Occipital lobe (tissue), 2 donors: ENCODE data around the gene PAN2. TPM values are rescaled to one million over a fixed set of nuclear protein-coding genes. Genes with fewer than 3 reads are reported as not detected.

Experiments
- DNase-seq: peaks from one replicate; lab custom pipeline; 2025; lab: John Stamatoyannopoulos, UW
- total RNA-seq: library from RNA; depleted of rRNA; stranded (reverse); fragments of >200 nt; gene quantifications from one replicate; pipeline ENCODE4 v1.2.3, GENCODE V29; 2014

The PAN2 gene, protein sequence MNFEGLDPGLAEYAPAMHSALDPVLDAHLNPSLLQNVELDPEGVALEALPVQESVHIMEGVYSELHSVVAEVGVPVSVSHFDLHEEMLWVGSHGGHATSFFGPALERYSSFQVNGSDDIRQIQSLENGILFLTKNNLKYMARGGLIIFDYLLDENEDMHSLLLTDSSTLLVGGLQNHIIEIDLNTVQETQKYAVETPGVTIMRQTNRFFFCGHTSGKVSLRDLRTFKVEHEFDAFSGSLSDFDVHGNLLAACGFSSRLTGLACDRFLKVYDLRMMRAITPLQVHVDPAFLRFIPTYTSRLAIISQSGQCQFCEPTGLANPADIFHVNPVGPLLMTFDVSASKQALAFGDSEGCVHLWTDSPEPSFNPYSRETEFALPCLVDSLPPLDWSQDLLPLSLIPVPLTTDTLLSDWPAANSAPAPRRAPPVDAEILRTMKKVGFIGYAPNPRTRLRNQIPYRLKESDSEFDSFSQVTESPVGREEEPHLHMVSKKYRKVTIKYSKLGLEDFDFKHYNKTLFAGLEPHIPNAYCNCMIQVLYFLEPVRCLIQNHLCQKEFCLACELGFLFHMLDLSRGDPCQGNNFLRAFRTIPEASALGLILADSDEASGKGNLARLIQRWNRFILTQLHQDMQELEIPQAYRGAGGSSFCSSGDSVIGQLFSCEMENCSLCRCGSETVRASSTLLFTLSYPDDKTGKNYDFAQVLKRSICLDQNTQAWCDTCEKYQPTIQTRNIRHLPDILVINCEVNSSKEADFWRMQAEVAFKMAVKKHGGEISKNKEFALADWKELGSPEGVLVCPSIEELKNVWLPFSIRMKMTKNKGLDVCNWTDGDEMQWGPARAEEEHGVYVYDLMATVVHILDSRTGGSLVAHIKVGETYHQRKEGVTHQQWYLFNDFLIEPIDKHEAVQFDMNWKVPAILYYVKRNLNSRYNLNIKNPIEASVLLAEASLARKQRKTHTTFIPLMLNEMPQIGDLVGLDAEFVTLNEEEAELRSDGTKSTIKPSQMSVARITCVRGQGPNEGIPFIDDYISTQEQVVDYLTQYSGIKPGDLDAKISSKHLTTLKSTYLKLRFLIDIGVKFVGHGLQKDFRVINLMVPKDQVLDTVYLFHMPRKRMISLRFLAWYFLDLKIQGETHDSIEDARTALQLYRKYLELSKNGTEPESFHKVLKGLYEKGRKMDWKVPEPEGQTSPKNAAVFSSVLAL
- total RNA-seq: 29.9 TPM

DNA sequence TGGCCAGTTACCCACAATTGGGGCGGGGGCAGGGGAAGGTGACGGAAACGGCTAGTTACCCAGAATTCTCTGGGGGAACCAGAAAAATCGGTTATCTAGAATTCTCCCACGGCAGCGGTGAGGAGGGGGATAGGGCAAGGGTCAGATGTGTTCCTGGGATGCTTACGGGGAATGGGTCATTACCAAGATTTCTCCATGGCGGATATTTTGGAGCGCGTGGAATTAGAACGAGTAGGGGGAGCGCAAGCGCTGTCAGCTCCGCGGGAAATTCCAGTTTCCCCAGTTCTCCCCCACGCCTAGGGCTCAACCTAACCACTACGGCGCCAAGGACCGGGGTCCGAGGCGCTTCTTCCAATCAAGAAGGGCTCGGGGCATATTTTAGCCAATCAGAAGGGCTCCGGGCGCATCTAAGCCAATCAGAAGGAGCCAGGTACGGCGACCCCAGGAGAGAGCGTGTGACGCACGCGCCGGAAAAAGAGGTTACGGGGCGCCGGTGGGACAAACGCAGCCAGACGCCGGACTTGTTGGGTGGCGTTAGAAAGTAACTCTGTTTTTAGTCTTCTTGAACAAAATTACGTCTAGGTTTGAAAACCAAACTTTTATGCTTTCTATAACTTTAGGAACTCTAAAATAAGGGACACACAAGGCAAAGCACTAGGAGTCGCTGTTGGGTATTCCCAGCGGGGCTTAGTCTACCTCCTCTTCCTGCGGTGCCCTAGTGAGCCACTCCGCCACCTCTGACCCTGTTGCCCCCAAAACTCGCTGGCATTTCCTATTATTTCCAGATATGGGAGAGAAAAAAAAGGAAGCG lies at the start of gene PAN2:
TSS of gene PAN2 (minus strand) at position 322 of the 811 bp plus-strand sequence. CDS start 906 bp downstream, outside the sequence.
- DNase-seq: peak; percentile 90

DNA sequence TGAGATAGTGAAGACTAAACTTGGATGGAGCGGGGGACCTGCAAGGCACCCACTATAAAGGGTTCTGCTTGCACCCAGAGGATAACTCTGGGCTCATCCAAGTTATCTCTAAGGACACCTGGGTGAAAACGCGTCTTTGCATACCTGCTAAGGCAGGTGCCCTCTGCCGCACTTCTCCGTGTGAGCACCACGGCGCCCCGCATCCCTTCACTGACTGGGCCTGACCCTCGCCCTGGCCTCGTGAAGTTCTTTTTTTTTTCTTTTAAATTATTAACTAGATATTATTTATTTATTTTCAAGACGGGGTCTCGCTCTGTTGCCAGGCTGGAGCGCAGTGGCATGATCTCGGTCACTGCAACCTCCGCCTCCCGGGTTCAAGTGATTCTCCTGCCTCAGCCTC lies 48.8 kb upstream of the PAN2 start:
- no peak for DNase-seq

DNA sequence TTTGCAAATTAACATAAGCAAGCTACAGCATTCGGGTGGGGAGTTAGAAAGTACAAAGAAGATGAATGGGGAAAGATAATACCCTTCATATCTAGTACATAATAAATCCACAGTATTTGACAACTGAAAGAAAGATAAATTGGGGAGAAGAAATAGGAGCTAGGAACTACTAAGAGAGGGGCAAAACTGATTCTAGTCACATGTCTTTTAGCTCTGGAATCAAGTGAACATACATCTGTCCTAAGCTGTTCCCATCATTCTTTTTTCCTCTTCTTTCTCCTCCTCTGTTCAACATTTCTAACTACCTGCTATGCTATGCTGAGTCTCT lies 44.2 kb upstream of the PAN2 start:
- DNase-seq: no peak

DNA sequence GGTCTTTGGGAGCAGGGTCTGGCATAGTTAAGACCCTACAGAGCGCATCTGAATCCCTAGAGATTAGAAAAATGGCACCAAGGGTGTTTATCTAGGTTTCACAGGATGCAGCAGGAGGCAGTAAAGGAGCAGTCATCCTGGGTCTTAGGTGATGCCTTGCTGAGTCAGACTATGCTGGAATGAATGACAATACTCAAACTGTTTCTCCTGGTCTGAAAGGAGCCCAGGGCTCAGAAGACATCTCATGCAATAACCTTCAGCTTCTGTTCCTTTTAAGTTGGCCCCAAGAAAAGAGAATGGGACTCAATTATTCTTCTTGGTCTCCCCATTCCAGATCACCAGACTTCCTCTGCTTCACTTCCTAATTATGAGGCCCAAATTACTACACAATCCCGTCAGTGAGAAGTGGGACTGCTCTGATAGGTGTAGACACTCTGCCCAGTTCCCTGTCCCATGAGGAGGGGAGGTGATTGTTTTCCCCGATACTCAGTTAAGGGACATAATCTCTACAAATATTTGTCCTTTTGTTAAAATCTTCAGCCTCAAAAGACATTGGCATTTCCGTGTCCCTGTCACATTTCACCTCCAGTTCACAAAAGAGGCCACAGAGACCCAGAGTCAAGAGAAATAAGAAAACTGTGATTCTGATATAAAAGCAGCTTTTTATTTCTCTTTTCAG lies 43.6 kb upstream of the PAN2 start:
- DNase-seq: no peak

DNA sequence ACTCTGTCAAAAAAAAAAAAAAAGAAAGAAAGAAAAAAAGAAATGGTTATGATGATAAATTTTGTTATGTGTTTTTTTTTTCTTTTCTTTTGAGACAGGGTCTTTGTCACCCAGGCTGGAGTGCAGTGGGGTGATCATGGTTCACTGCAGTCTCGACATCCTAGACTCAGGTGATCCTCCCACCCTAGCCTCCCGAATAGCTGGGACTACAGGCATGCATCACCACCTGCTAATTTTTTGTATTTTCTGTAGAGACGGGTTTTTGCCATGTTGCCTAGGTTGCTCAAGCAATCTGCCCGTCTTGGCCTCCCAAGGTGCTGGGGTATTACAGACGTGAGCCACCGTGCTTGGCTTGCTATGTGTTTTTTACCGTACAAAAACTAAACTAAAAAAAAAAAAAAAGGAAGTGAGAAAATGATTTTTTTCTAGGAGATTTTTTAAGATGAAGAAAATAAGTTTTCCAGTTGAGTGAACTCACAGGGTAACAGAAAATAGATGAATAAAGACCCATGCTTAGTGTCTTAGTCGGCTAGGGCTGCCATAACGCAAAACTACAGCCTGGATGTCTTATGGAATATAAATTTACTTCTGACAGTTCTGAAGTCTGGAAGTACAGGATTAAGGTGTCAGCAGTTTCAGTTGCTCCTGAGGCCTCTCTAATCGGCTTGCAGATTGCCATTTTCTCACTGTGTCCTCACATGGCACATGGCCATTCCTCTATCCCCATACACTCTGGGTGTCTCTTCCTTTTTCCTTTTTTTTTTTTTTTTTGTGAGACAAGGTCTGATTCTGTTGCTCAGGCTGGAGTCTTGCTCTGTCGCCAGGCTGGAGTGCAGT lies 42.0 kb upstream of the PAN2 start:
- no peak for DNase-seq

DNA sequence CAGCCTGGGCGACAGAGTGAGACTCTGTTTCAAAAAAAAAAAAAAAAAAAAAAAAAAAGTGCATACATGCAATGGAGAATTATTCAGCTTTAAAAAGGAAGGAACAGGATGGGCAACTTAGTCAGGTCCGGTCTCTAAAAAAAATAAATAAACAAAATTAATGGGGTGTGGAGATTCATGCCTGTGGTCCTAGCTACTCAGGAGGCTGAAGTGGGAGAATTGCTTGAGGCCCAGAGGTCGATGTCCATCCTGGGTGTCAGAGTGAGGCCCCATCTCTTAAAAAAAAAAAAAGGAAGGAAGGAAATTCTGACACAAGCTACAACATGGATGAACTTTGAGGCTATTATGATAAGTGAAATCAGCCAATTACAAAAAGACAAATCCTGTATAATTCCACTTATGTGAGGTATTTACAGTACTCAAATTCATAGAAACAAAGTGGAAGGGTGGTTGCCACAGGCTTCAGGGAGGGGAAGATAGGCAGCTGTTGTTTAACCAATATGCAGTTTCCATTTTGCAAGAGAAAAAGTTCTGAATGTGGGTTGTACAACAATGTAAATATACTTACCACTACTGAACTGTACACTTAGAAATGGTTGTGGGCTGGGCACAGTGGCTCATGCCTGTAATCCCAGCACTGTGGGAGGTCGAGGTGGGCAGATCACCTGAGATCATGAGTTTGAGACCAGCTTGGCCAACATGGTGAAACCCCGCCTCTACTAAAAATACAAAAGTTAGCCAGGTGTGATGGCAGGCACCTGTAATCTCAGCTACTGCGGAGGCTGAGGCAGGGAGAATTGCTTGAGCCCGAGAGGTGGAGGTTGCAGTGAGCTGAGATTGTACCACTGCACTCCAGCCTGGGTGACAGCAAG lies 41.2 kb upstream of the PAN2 start:
- DNase-seq: no peak

DNA sequence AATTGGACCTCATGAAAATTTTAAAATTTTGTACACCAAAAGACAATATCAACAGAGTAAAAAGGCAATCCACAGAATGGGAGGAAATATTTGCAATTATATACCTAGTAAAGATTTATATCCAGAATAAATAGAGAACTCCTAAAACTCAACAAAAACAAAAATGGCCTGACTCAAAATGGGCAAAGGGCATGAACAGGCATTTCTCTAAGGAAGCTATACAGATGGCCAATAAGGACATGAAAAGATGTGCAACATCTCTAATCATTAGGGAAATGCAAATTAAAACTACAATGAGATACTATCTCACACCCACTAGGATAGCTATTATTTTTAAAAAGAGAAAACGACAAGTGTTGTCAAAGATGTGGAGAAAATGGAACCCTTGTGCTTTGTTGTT lies 39.7 kb upstream of the PAN2 start:
- DNase-seq: no peak

DNA sequence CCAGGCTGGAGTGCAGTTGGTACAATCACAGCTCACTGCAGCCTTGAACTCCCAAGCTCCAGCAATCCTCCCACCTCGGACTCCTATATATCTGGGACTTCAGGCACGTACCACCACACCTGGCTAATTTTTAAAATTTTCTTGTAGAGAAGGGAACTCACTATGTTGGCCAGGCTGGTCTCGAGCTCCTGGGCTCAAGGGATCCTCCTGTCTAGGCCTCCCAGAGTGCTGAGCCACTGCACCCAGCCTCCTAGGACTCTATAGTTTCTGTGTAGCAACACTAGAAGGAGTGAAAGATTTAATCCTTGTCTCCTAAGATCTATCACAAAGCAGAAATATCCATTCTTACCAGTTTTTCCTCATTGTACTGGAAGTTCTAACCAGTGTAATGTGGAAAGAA lies 33.1 kb upstream of the PAN2 start:
- DNase-seq: no peak

DNA sequence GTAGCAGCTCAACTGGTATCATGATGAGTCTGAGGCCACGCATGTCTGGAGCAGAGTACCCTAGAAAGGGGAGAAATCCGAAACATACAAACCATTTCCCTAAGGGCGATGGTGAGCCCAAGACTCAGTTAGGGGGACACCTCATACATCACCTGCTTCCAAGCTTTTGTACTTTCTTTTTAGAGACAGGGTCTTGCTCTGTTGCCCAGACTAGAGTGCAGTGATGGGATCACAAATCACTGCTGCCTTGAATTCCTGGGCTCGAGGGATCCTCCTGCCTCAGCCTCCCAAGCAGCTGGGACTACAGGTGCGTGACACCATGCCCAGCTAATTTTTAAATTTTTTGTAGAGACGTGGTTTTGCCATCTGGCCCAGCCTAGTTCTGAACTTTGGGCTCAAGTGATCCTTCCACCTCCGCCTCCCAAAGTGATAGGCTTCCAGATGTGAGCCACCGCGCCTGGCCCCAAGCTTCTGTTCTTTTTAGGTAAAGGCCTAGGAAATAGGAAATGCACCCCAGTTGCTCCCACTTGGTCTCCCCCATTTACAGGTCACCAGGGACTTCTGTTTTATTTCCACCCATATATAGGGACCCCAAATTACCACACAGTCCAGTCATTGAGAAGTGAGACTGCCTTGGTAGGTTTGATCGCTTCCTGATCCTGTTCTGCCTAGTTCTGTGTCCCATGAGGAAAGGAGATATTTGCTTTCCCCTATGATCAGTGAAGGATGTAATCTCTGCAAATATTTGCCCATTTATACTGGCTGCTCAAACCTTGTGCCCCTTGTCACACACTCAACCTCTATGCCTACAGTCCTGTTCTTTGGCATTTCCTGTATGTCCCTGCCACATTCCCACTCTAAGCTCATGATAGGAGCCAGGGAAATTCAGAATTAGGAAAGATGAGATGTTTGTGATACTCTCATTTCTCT lies 28.6 kb upstream of the PAN2 start, which contains the start of gene APOF:
TSS of gene APOF (minus strand) at position 728 of the 930 bp plus-strand sequence. CDS start at position 616, 112 bp downstream.
- DNase-seq: no peak

DNA sequence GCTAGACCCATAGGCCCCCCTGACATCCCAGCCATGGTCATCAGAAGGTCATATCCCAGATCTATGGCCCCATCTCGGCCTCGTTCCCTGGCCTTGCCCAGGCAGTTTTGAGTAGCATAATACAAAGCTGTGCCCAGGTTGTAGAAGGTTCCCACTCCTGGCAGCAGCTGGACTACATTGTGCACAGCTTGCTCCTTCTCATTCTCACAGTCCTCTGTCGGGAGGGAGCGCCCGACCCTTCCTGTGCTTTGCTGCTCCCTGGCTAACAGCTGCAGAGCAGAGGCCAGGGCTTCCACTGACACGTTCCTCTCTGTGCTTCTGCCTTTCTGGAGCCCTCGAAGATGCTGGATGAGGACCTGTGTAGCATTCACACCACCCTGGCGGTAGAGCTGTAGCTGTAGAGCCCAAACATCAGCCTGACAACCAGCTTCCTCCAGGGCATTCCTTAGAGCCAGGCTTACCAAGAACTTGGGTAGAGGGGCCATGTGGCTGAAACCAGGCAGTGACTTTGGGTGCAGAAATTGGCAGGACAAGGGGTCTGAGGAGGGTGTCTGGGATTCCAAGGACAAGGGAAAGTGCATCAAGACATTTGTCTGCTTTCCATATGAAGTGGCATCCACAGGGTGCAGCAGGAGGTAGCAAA lies 27.8 kb upstream of the PAN2 start:
- no peak for DNase-seq

DNA sequence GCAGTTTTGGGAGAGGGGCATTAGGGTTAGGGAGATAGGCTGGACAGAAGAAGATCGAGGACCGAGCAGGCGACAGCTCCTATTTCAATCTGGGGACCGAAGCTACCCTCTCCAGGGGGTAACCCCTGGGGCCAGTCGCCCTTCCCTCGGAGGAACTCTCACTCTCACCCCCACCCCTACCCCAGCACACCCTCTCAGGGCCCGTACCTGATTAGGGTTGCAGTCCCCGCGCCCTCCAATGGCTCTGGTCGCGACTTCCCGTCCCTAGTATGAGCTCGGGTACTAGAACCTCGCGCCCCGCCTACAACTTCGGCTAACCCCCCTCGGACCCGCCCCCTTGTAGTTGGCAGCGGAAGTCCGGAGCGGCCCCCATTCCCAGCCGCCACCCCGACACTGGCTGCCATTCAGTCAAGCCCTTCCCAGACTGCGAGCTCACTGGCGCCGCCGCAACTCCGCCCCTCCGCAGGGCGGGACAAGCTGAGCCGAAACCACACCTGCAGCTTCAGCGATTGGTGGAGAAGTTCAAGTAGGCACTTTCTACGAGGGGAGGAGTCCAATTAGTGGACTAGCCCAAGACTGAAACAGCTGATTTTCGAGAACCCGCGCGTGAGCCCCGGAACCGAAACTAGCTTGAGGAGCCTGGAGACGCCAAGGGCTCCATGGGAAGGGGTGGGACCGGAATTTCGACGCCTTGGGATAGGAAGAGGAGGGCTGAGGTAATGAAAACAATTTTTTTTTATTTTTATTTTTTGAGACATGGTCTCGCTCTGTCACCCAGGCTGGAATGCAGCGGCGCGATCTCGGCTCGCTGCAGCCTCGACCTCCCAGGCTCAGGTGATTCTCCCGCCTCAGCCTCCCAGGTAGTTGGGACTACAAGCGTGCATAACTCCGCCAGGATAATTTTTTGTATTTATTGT lies 26.3 kb upstream of the PAN2 start, which contains the start of gene STAT2:
TSS of gene STAT2 (minus strand) at position 257 of the 917 bp plus-strand sequence. CDS start 3,536 bp downstream, outside the sequence.
- DNase-seq: peak; percentile 100

DNA sequence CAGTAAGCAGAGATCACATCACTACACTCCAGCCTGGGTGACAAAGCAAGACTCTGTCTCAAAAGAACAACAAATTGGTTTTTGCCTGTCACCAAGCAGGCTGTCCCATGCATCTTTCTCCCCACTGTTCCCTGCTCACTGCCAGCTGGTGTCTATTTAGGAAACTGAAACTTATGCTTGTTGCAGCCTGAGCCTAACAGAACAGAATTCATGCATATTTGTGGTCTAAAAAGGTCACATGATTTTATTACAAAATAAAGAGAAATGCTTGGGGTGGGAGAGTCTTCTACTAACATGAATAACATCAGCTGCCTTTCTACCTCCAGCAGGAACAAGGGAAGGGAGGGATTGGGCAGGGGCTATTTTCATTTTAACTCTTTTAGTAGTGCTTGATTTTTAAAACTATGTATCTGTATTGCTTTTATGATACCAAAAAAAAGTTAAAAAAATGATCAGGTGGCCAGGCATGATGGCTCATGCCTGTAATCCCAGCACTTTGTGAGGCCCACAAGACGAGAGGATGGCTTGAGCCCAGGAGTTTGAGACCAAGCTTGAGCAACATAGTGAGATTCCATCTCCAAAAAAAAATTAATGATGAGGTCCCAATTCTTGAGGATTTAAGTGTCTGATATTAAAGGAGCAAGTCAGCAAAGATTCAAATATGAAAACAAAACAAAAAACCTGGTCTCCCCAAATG lies 25.2 kb upstream of the PAN2 start:
- DNase-seq: peak; percentile 44

DNA sequence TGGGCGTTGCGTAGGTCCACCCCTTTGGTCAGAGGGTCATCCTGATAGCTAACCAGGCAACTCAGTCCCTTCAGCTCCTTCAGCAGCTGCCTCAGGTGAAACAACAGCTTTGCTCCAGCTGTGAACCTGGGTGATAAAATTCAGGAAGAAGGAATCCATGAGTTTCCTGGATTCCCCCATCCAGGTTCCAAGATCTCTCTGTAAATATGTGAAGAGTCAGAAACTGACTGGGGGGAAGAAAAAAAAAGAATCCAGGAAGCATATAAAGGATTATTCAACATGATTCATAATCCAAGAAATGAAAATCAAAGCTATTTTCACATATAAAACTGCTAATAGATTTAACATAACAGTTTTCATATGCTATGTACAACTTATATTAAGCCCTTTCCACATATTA lies 17.5 kb upstream of the PAN2 start:
- no peak for DNase-seq

DNA sequence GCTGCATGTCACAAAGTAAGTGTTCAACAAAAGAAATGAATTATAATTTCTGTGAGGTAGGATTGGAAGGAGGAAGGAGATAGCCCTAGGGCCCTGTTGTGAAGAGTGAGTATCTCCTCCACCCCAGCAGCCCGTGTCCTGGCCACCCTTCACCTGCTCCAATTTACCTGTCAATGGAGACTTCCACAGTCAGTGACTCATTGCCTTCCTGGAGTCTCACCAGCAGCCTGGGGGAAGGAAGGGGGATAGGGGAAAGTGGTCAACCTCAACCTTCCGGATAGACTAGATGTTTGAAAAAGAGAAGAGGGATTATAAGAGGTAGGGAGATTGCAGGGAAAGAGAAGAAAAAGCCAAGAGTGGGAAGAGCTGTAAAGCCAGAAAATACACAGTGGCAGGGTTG lies 16.9 kb upstream of the PAN2 start:
- DNase-seq: no peak

DNA sequence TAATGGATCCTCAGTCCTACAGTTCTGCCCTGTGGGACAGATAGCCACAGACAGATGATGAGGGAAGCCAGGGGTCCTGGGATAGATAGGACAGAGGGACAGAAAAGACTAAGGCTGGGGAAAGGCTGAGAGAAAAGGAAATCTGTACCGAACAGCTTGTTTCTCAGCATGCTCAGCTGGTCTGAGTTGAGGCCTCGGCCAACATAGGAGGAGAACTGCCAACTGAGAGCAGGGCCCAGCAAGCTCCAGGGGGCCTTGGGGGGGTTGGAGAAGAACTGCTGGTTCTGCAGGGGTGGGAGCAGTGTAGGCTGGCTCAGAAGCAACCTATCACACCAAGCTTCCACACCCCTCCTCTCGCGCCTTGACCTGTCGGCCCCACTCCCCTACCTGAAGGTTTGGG lies 15.0 kb upstream of the PAN2 start:
- no peak for DNase-seq
